22Rv1 (cell line): ENCODE data around the gene DUSP22.

Source experiments
- CTCF ChIP-seq: fragments of 450-650 bp; IDR thresholded peaks from 2 replicates; pipeline ENCODE4 v1.5.1; 2017; ENCODE audit warnings: mild to moderate bottlenecking
- ZFX ChIP-seq: fragments of 450-650 bp; IDR thresholded peaks from 2 replicates; pipeline ENCODE4 v1.6.1; 2017; ENCODE audit warnings: antibody characterized with exemption, borderline replicate concordance

GRCh38 chr6:330948-331347, 38.7 kb downstream of the DUSP22 start:
- TF ChIP-seq CTCF (no peak), ZFX (no peak)
